Spleen (tissue), 11 donors: ENCODE results near the gene DNAI2. TPM values are rescaled to one million over a fixed set of nuclear protein-coding genes. Genes with fewer than 3 reads are reported as not detected.

Experiments used
- DNase-seq: peaks from one replicate; pipeline ENCODE4 v3.0.0-alpha.2; 2020
- H3K27ac ChIP-seq, 8 donors: fragments of 200-600 bp; sonication (generic) in 7 of 8; 1 replicate in 4 of 8; 2 replicates in 4 of 8; pipeline versions ENCODE4 v1.5.0 to v1.8.0; 2016 to 2021; ENCODE audit warnings: inconsistent platforms in 4 of 8, mild to moderate bottlenecking in 4 of 8, moderate library complexity in 1 of 8
- H3K27me3 ChIP-seq, 7 donors: fragments of 200-600 bp; sonication (generic) in 6 of 7; replicated peaks in 1 of 7; 1 replicate in 4 of 7; 2 replicates in 3 of 7; pipeline versions ENCODE4 v1.5.0 to v1.8.0; 2016 to 2021; ENCODE audit warnings: inconsistent platforms in 3 of 7, mild to moderate bottlenecking in 1 of 7
- H3K36me3 ChIP-seq, 6 donors: fragments of 200-600 bp; sonication (generic) in 5 of 6; 1 replicate in 4 of 6; 2 replicates in 2 of 6; pipeline versions ENCODE4 v1.5.0 to v1.8.0; 2016 to 2021; ENCODE audit warnings: inconsistent platforms in 2 of 6
- H3K4me1 ChIP-seq, 6 donors: fragments of 200-600 bp; sonication (generic) in 5 of 6; 1 replicate in 3 of 6; 2 replicates in 3 of 6; pipeline versions ENCODE4 v1.5.0 to v1.8.0; 2016 to 2021; ENCODE audit warnings: inconsistent platforms in 3 of 6
- H3K4me3 ChIP-seq, 8 donors: fragments of 200-600 bp; sonication (generic) in 7 of 8; 1 replicate in 4 of 8; 2 replicates in 4 of 8; pipeline versions ENCODE4 v1.5.0 to v1.8.0; 2016 to 2021; ENCODE audit warnings: inconsistent platforms in 4 of 8, mild to moderate bottlenecking in 4 of 8, moderate library complexity in 2 of 8
- H3K9me3 ChIP-seq, 8 donors: fragments of 200-600 bp; sonication (generic) in 7 of 8; 1 replicate in 4 of 8; 2 replicates in 4 of 8; pipeline versions ENCODE4 v1.5.0 to v1.8.0; 2016 to 2021; ENCODE audit warnings: inconsistent platforms in 4 of 8
- CTCF ChIP-seq, 11 experiments: fragments of 200-600 bp in 7 of 11; fragments of 450-650 bp in 4 of 11; sonication (generic) in 4 of 11; IDR thresholded peaks in 8 of 11; conservative IDR thresholded peaks in 3 of 11; 1 replicate in 7 of 11; 2 replicates in 4 of 11; pipeline versions ENCODE4 v1.4.0 to v1.8.0; 2016 to 2021; ENCODE audit warnings: antibody characterized with exemption in 11 of 11, inconsistent platforms in 4 of 11, mild to moderate bottlenecking in 1 of 11
- POLR2A ChIP-seq, 3 donors: fragments of 450-650 bp; IDR thresholded peaks; one replicate each; pipeline ENCODE4 v1.5.1; 2017; ENCODE audit warnings: antibody characterized with exemption in 3 of 3, mild to moderate bottlenecking in 1 of 3
- POLR2AphosphoS5 ChIP-seq, 3 donors: sonication (generic); formaldehyde crosslinking; IDR thresholded peaks; one replicate each; pipeline ENCODE4 v1.5.1; 2017; ENCODE audit warnings: antibody characterized with exemption in 3 of 3
- WGBS, 5 donors: extraction: QIAGEN DNeasy Blood & Tissue Kit in 3 of 5; methylation state at CpG; one replicate each; pipeline versions ENCODE4 v1.1.5 to v1.1.7; 2013 to 2018; 5-methylcytosine and 5-hydroxymethylcytosine counted together
- intact Hi-C: fragments of 100-400 bp; cut with DNase I; formaldehyde crosslinking; loops from one replicate; pipeline ENCODE4 v1.15.0; 2023; ENCODE audit warnings: low total_unique reads
- polyA plus RNA-seq, 3 donors: library from polyadenylated mRNA; stranded (reverse); fragments of 200-250 nt; gene quantifications; one replicate each; pipeline ENCODE4 v1.2.1, GENCODE V29; 2013
- total RNA-seq, 7 donors: library from RNA; depleted of rRNA in 3 of 7; stranded (reverse); fragments of >200 nt in 3 of 7; fragmentation: NEBNext Ultra II Directional in 4 of 7; extraction: Animal tissue kit (Norgen Biotek cat#: 25700) in 4 of 7; gene quantifications; one replicate each; pipeline versions ENCODE4 v1.1.0 to v1.2.1, GENCODE V29; 2016 to 2021
- donor health status: healthy with polysubstance abuse.
- donor health status: DM: no; HTN: no; CAD: no; lungs with moderate emphysema.
- donor health status: DM: no; HTN: no; CAD: no.
- donor health status: Bipolar disorder and iron deficiency.
- donor health status: healthy.
- donor health status: DM: no; HTN: no; CAD: no.
- donor health status: DM: yes; HTN: yes; CAD: no.

The DNAI2 gene
- total and polyA plus RNA-seq, 10 donors, result 0.23 to 0.72 (median 0.35) TPM; not detected in 5

GRCh38 chr17:74268558-74268957 lies 5.5 kb upstream of the DNAI2 start:
- H3K9me3 ChIP-seq, result no peaks in the 10 kb centered on the region
- H3K27ac ChIP-seq, result no peak overlapping the region
- intact Hi-C loops, result no loop called here
- H3K36me3 ChIP-seq, result no peaks in the 10 kb centered on the region
- peaks cover 0 to 55% (median 0%) of the 10 kb centered on the region in 7 donors for H3K27me3 ChIP-seq
- TF ChIP-seq POLR2A (IDR thresholded peaks at IDR 0.05) (no peak), CTCF (IDR thresholded peaks at IDR 0.05 in 8 of 11, conservative IDR thresholded peaks at IDR 0.05 in 3 of 11) (no peak), POLR2AphosphoS5 (IDR thresholded peaks at IDR 0.05) (no peak)
- no peak overlapping the region for H3K4me3 ChIP-seq
- H3K4me1 ChIP-seq, result peaks cover 0 to 5% (median 0%) of the 10 kb centered on the region in 6 donors
- WGBS, 5 donors, result 22 to 71% (median 42%) methylated on average over 8 of the region's 8 CpGs
- DNase-seq, result no peak

DNA sequence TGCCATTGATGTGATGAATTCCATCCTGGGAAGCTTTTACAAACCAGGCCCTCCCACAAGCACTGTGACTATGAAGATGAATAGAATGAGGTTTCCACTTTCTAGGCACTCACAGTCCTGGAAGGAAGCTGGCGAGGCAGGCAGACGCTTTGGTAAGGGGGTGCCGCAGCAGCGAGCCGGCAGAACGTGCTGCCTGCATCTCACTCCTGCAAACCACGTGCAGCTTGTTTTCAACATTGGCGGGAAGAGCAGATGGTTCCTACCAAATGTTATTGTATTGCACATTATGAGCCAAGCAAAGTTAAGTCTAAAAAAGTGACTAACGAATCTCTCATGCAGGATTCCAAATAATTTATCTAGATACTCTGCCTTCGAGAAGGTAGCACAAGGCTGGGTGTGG lies 3.7 kb upstream of the DNAI2 start:
- Histone ChIP-seq H3K36me3 (no peaks in the 10 kb centered on the region), H3K4me3 (no peak overlapping the region), H3K9me3 (no peaks in the 10 kb centered on the region), H3K4me1 (peaks cover 13 to 23% (median 17%) of the 10 kb centered on the region in 6 donors), H3K27ac (no peak overlapping the region), H3K27me3 (peaks cover 0 to 67% (median 3%) of the 10 kb centered on the region in 7 donors)
- DNase-seq, result no peak
- 62 to 74% (median 66%) methylated on average over 10 of the region's 10 CpGs for WGBS, 5 donors
- intact Hi-C loops, result no loop called here
- TF ChIP-seq CTCF (IDR thresholded peaks at IDR 0.05 in 8 of 11, conservative IDR thresholded peaks at IDR 0.05 in 3 of 11) (no peak), POLR2AphosphoS5 (IDR thresholded peaks at IDR 0.05) (no peak), POLR2A (IDR thresholded peaks at IDR 0.05) (no peak)

GRCh38 chr17:74271281-74271680 lies 2.8 kb upstream of the DNAI2 start:
- DNase-seq, result no peak
- no peak overlapping the region for H3K27ac ChIP-seq
- no peak overlapping the region for H3K4me3 ChIP-seq
- intact Hi-C loops, result no loop called here
- H3K36me3 ChIP-seq, result no peaks in the 10 kb centered on the region
- H3K27me3 ChIP-seq, result peaks cover 0 to 67% (median 3%) of the 10 kb centered on the region in 7 donors
- WGBS, 5 donors, result 79 to 93% (median 80%) methylated on average over 3 of the region's 3 CpGs
- H3K4me1 ChIP-seq, result peaks cover 13 to 29% (median 19%) of the 10 kb centered on the region in 6 donors
- no peak for TF ChIP-seq POLR2A (IDR thresholded peaks at IDR 0.05)
- TF ChIP-seq CTCF (IDR thresholded peaks at IDR 0.05 in 8 of 11, conservative IDR thresholded peaks at IDR 0.05 in 3 of 11), result no peak
- TF ChIP-seq POLR2AphosphoS5 (IDR thresholded peaks at IDR 0.05), result no peak
- H3K9me3 ChIP-seq, result no peaks in the 10 kb centered on the region

DNA sequence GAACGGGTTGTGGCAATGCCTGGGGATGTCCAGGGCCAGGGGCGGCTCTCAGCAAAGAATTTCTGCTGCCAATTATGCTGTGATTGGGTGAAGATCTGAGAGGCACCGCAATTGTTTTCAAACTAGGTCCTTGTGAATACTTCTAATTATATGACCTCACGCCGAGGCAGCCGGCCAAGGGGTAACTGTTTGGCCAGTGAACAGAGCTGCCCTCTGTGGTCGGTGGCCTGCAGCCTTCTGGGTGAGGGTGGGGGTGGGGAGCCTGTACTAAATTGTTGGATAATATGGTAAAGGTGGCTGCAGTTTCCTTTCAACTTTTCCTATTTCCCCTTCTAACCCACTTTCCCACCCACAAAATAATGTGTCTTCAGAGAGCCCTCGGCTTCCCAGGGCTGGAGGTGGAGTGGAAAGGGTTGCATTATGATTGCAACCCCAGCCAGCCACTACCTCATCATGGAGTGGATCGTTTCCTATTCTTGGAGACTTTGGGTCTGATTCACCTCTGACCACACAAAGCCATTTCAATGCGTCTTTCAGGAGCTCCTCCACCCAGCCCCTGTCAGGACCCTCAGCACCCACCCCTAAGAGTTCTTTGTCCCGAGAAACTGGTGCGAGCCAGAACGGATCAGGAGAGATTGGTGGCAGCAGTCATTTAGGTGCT lies 2.0 kb upstream of the DNAI2 start:
- Histone ChIP-seq H3K4me1 (peaks cover 13 to 30% (median 19%) of the 10 kb centered on the region in 6 donors), H3K36me3 (no peaks in the 10 kb centered on the region), H3K4me3 (no peak overlapping the region), H3K9me3 (no peaks in the 10 kb centered on the region), H3K27ac (no peak overlapping the region), H3K27me3 (peaks cover 0 to 67% (median 3%) of the 10 kb centered on the region in 7 donors)
- WGBS, 5 donors, result 72 to 87% (median 80%) methylated on average over 13 of the region's 13 CpGs
- intact Hi-C loops, result no loop called here
- TF ChIP-seq POLR2AphosphoS5 (IDR thresholded peaks at IDR 0.05) (no peak), POLR2A (IDR thresholded peaks at IDR 0.05) (no peak), CTCF (IDR thresholded peaks at IDR 0.05 in 8 of 11, conservative IDR thresholded peaks at IDR 0.05 in 3 of 11) (no peak)
- no peak for DNase-seq
